B cell (primary cell): ENCODE data around the gene EML2. TPM values are rescaled to one million over a fixed set of nuclear protein-coding genes. Genes with fewer than 3 reads are reported as not detected.

Experiments used
- ATAC-seq: fragments of 200-7000 bp; cut with Tn5 transposase; one replicate; pipeline ENCODE4 v1.10.0; 2021; ENCODE audit warnings: low read depth, mild to moderate bottlenecking, moderate number of reproducible peaks, moderate library complexity
- CTCF ChIA-PET: fragments of 350-600 bp; sonication (Branson Sonifier 250); formaldehyde crosslinking; loops from one replicate; lab custom pipeline; 2021; ENCODE audit warnings: antibody characterized with exemption, inconsistent platforms; lab: Charles Lee
- POLR2A ChIA-PET: fragments of 350-600 bp; sonication (Branson Sonifier 250); formaldehyde crosslinking; loops from one replicate; lab custom pipeline; 2021; ENCODE audit warnings: antibody characterized with exemption; lab: Charles Lee
- DNase-seq: peaks from one replicate; pipeline ENCODE4 v3.0.0; 2013
- H2AFZ ChIP-seq: 2 replicates; pipeline ENCODE4 v1.6.1; 2012; ENCODE audit warnings: mild to moderate bottlenecking, low read depth, low read length; ENCODE audit not compliant: insufficient read depth, poor library complexity, severe bottlenecking
- H3K27ac ChIP-seq, 2 donors: 1 replicate in 1 of 2; 2 replicates in 1 of 2; pipeline ENCODE4 v1.5.1; 2012 to 2013; ENCODE audit warnings: low read length in 2 of 2, mild to moderate bottlenecking in 2 of 2, moderate library complexity in 1 of 2
- H3K27me3 ChIP-seq, 4 experiments: fragments of 200-600 bp in 1 of 4; sonication (generic) in 1 of 4; replicated peaks in 1 of 4; 1 replicate in 2 of 4; 2 replicates in 2 of 4; pipeline versions ENCODE4 v1.6.1 to v1.7.0; 2013 to 2016; ENCODE audit warnings: low read length in 3 of 4, mild to moderate bottlenecking in 2 of 4, mixed read lengths in 1 of 4, moderate library complexity in 1 of 4; ENCODE audit not compliant: insufficient read depth in 4 of 4, control insufficient read depth in 3 of 4; ENCODE audit errors: control extremely low read depth in 1 of 4
- H3K36me3 ChIP-seq, 2 experiments: replicated peaks in 1 of 2; 1 replicate in 1 of 2; 2 replicates in 1 of 2; pipeline versions ENCODE4 v1.6.1 to v1.7.1; 2013; ENCODE audit warnings: low read length in 1 of 2; ENCODE audit not compliant: insufficient read depth in 2 of 2, control insufficient read depth in 1 of 2; ENCODE audit errors: control extremely low read depth in 1 of 2, extremely low read depth in 1 of 2
- H3K4me1 ChIP-seq, 2 donors: fragments of 200-600 bp in 1 of 2; sonication (generic) in 1 of 2; 1 replicate in 1 of 2; 2 replicates in 1 of 2; pipeline versions ENCODE4 v1.5.1 to v1.6.1; 2013 to 2017; ENCODE audit warnings: low read length in 2 of 2; ENCODE audit not compliant: control insufficient read depth in 2 of 2, insufficient read depth in 2 of 2
- H3K4me2 ChIP-seq: replicated peaks from 2 replicates; pipeline ENCODE3; 2012; ENCODE audit warnings: mild to moderate bottlenecking, low read depth, low read length; ENCODE audit not compliant: poor library complexity, severe bottlenecking
- H3K4me3 ChIP-seq, 5 experiments: fragments of 200-600 bp in 1 of 5; sonication (generic) in 1 of 5; 1 replicate in 3 of 5; 2 replicates in 2 of 5; pipeline versions ENCODE4 v1.5.1 to v1.7.0; 2011 to 2016; ENCODE audit warnings: low read length in 4 of 5, mild to moderate bottlenecking in 4 of 5, low read depth in 2 of 5, control low read depth in 1 of 5, moderate library complexity in 1 of 5; ENCODE audit not compliant: insufficient read depth in 1 of 5; ENCODE audit errors: control extremely low read depth in 1 of 5, extremely low read depth in 1 of 5
- H3K79me2 ChIP-seq: fragments of 200-600 bp; sonication (generic); one replicate; pipeline ENCODE4 v1.6.0; 2016; ENCODE audit warnings: low read length; ENCODE audit not compliant: control insufficient read depth, insufficient read depth
- H3K9ac ChIP-seq: fragments of 200-600 bp; sonication (generic); 2 replicates; pipeline ENCODE4 v1.6.1; 2017; ENCODE audit warnings: mild to moderate bottlenecking, low read length, moderate library complexity
- H3K9me3 ChIP-seq, 3 donors: one replicate each; pipeline versions ENCODE4 v1.6.1 to v1.7.1; 2013; ENCODE audit warnings: low read length in 2 of 3; ENCODE audit not compliant: control insufficient read depth in 2 of 3, insufficient read depth in 1 of 3; ENCODE audit errors: control extremely low read depth in 1 of 3
- H4K20me1 ChIP-seq: 2 replicates; pipeline ENCODE4 v1.6.0; 2012; ENCODE audit warnings: mild to moderate bottlenecking, low read length; ENCODE audit not compliant: insufficient read depth, control insufficient read depth, poor library complexity, severe bottlenecking
- H3K27ac Mint-ChIP-seq: one replicate; pipeline ENCODE4 v1.8.0; 2021; ENCODE audit warnings: mixed read lengths
- H3K27me3 Mint-ChIP-seq: one replicate; pipeline ENCODE4 v1.8.0; 2021; ENCODE audit warnings: mixed read lengths
- H3K4me1 Mint-ChIP-seq: one replicate; pipeline ENCODE4 v1.8.0; 2021; ENCODE audit warnings: mixed read lengths
- H3K4me3 Mint-ChIP-seq: one replicate; pipeline ENCODE4 v1.8.0; 2021; ENCODE audit warnings: mixed read lengths
- H3K9me3 Mint-ChIP-seq: one replicate; pipeline ENCODE4 v1.8.0; 2022; ENCODE audit warnings: mixed read lengths; ENCODE audit not compliant: insufficient read depth
- EZH2 ChIP-seq: IDR thresholded peaks from 2 replicates; pipeline ENCODE4 v1.6.1; 2012; ENCODE audit warnings: borderline replicate concordance, low read depth, mild to moderate bottlenecking, moderate library complexity, low read length; ENCODE audit not compliant: insufficient read depth, poor library complexity, severe bottlenecking
- WGBS: methylation state at CpG from one replicate; pipeline ENCODE4 v1.1.5; 2013; ENCODE audit warnings: missing lambda C conversion rate; ENCODE audit not compliant: insufficient coverage; 5-methylcytosine and 5-hydroxymethylcytosine counted together
- intact Hi-C: fragments of 100-400 bp; cut with micrococcal nuclease; formaldehyde crosslinking; loops from one replicate; pipeline ENCODE4 v1.10.0; 2022
- polyA plus RNA-seq: library from polyadenylated mRNA; depleted of rRNA; stranded (reverse); fragments of >200 nt; gene quantifications from 2 replicates; pipeline ENCODE4 v1.2.3, GENCODE V29; 2012
- total RNA-seq, 2 donors: library from RNA; stranded (reverse); fragments of 120-200 nt in 1 of 2; gene quantifications; 1 replicate in 1 of 2; 2 replicates in 1 of 2; pipeline versions ENCODE4 v1.2.3 to v1.2.4, GENCODE V29; 2013 to 2022
- TF ChIP-seq, protein P1 (sequence below): fragments of 200-600 bp; IDR thresholded peaks from one replicate; pipeline ENCODE4 v1.8.0; 2022; ENCODE audit warnings: antibody characterized with exemption, mild to moderate bottlenecking

The EML2 gene
- total and polyA plus RNA-seq, 2 donors (not counting 1 experiment from before 2014, with no cell fraction given), result 75.0 to 88.5 TPM

DNA sequence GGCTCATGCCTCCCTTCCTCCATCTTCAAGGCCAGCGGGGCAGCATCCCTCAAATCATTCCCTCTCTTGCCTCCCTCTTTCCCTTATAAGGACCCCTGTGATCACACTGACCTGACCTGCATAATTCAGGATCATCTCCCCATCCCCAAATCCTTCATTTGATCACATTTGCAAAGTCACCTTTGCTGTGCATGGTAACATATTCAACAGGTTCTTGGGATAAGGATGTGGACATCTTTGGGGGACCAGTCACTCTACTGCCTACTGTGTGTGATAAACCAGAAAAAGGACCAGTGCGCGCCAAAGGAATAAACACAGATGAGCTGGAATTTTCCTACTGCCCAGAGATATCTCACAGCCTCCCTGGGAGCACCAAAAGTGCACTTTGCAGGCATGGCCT lies 62.5 kb downstream of the EML2 start:
- Mint-ChIP-seq H3K4me1 (peaks cover 3% of the 10 kb centered on the region), H3K4me3 (no peak overlapping the region), H3K27me3 (no peaks in the 10 kb centered on the region), H3K27ac (no peak overlapping the region), H3K9me3 (no peaks in the 10 kb centered on the region)
- Histone ChIP-seq H3K9me3 (no peaks in the 10 kb centered on the region), H4K20me1 (no peaks in the 10 kb centered on the region), H2AFZ (no peak overlapping the region), H3K36me3 (no peaks in the 10 kb centered on the region), H3K79me2 (peaks cover 47% of the 10 kb centered on the region), H3K4me3 (no peak overlapping the region), H3K27me3 (no peaks in the 10 kb centered on the region), H3K27ac (no peak overlapping the region), H3K4me1 (no peaks in the 10 kb centered on the region), H3K9ac (no peak overlapping the region), H3K4me2 (no peak overlapping the region)
- POLR2A ChIA-PET, result no interaction called here
- intact Hi-C loops, result no loop called here
- no peak for TF ChIP-seq EZH2
- TF ChIP-seq, protein P1, sequence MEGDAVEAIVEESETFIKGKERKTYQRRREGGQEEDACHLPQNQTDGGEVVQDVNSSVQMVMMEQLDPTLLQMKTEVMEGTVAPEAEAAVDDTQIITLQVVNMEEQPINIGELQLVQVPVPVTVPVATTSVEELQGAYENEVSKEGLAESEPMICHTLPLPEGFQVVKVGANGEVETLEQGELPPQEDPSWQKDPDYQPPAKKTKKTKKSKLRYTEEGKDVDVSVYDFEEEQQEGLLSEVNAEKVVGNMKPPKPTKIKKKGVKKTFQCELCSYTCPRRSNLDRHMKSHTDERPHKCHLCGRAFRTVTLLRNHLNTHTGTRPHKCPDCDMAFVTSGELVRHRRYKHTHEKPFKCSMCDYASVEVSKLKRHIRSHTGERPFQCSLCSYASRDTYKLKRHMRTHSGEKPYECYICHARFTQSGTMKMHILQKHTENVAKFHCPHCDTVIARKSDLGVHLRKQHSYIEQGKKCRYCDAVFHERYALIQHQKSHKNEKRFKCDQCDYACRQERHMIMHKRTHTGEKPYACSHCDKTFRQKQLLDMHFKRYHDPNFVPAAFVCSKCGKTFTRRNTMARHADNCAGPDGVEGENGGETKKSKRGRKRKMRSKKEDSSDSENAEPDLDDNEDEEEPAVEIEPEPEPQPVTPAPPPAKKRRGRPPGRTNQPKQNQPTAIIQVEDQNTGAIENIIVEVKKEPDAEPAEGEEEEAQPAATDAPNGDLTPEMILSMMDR, result no peak
- no peak for ATAC-seq
- CTCF ChIA-PET, result interaction anchor here (0.5 to 1.3 kb wide), 4 partner anchors 40 to 232 kb away, joined by 3 to 5 read pairs (median 4); no protein-coding TSS in a partner anchor
- no peak for DNase-seq
- 77% methylated on average over 3 of the region's 3 CpGs for WGBS

DNA sequence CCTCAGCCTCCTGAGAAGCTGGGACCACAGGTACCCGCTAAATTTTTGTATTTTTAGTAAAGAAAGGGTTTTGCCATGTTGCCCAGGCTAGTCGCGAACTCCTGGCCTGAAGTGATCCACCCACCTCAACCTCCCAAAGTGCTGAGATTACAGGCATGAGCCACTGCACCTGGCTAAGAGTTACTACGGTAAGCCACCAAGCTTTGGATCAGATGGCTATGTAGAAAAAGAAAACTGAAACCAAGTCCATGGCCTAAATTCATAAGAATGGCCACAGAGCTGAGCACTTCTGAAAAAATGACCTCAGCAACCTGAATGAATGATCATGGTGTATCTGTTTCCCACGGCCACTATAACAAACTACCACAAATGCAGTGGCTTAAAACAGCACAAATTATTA lies 64.0 kb downstream of the EML2 start:
- Histone ChIP-seq H3K4me2 (no peak overlapping the region), H3K9me3 (no peaks in the 10 kb centered on the region), H2AFZ (no peak overlapping the region), H3K36me3 (no peaks in the 10 kb centered on the region), H4K20me1 (no peaks in the 10 kb centered on the region), H3K79me2 (peaks cover 47% of the 10 kb centered on the region), H3K9ac (no peak overlapping the region), H3K27me3 (no peaks in the 10 kb centered on the region), H3K4me3 (no peak overlapping the region), H3K4me1 (no peaks in the 10 kb centered on the region), H3K27ac (no peak overlapping the region)
- CTCF ChIA-PET, result interaction anchor here (0.6 to 1.4 kb wide), 2 partner anchors 17 to 38 kb away, joined by 3 to 4 read pairs; no protein-coding TSS in a partner anchor
- intact Hi-C loops, result no loop called here
- DNase-seq (no peak), ATAC-seq (no peak)
- TF ChIP-seq, protein P1, result no peak
- TF ChIP-seq EZH2, result no peak
- Mint-ChIP-seq H3K4me1 (peaks cover under 1% of the 10 kb centered on the region), H3K9me3 (no peaks in the 10 kb centered on the region), H3K4me3 (no peak overlapping the region), H3K27me3 (no peaks in the 10 kb centered on the region), H3K27ac (no peak overlapping the region)
- WGBS, result no CpG with 5 or more reads among the region's 5 CpGs
- POLR2A ChIA-PET, result no interaction called here
